ENCODE data around the gene MYO5B. TPM values are rescaled to one million over a fixed set of nuclear protein-coding genes. Genes with fewer than 3 reads are reported as not detected.

Gene MYO5B
- total RNA-seq, 1 donor from 2014 or later = 22.6 TPM

DNA sequence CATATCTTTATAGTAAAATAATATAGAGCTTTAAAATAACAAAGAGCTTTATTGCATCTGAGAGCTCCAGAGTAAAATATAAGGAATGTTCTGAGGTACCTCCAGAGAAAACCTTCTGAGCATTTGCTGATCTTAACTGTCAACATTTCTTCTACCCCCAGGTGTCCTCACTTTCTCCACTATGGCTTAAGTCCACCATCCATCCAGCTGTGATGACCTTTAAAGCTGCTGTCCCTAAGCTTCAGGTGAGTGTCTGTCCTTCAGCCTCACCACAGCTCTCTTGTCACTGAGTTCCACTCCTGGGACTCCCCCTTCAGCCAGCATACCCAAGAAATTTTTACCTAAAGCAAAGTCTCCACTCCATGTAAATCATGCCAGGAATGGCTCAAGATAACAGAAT is 137.9 kb downstream of the MYO5B start:
- intact Hi-C loops (cut with DNase I) = no loop called here
- no peak for DNase-seq (ENCODE audit: extremely low spot score in 2 of 2)
- Histone ChIP-seq H3K27me3 (no peaks in the 10 kb centered on the region), H3K9me3 (no peaks in the 10 kb centered on the region), H3K36me3 (no peaks in the 10 kb centered on the region), H3K4me1 (no peaks in the 10 kb centered on the region), H3K27ac (no peak overlapping the region), H3K4me3 (no peak overlapping the region)
- TF ChIP-seq, protein P1, sequence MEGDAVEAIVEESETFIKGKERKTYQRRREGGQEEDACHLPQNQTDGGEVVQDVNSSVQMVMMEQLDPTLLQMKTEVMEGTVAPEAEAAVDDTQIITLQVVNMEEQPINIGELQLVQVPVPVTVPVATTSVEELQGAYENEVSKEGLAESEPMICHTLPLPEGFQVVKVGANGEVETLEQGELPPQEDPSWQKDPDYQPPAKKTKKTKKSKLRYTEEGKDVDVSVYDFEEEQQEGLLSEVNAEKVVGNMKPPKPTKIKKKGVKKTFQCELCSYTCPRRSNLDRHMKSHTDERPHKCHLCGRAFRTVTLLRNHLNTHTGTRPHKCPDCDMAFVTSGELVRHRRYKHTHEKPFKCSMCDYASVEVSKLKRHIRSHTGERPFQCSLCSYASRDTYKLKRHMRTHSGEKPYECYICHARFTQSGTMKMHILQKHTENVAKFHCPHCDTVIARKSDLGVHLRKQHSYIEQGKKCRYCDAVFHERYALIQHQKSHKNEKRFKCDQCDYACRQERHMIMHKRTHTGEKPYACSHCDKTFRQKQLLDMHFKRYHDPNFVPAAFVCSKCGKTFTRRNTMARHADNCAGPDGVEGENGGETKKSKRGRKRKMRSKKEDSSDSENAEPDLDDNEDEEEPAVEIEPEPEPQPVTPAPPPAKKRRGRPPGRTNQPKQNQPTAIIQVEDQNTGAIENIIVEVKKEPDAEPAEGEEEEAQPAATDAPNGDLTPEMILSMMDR (IDR thresholded peaks at IDR 0.05) = no peak
- TF ChIP-seq POLR2A (IDR thresholded peaks at IDR 0.05) (no peak), POLR2AphosphoS5 (IDR thresholded peaks at IDR 0.05; ENCODE audit: insufficient read depth in 1 of 2, low read depth in 1 of 2) (no peak)

DNA sequence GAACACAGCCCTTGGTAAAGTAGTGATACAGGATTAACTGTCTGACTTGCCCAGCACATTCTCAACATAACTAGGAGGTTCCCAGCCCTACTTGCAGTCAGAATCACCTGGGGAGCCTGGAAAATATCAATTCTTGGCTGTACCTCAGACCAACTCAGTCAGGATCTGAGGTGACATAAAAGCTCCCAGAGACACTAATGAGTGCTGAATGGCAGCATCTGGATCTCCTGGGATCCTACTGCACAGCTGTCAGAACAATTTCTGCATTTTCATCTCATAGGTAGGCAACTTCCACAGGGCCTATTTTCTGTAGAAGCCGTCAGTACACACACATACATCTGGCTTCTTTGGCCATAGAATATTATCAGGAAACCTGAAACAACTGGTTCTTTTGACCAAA is 138.8 kb downstream of the MYO5B start:
- no peak overlapping the region for H3K27ac ChIP-seq
- no peaks in the 10 kb centered on the region for H3K36me3 ChIP-seq
- H3K4me3 ChIP-seq = no peak overlapping the region
- H3K27me3 ChIP-seq = no peaks in the 10 kb centered on the region
- no peaks in the 10 kb centered on the region for H3K4me1 ChIP-seq
- no peaks in the 10 kb centered on the region for H3K9me3 ChIP-seq
- TF ChIP-seq POLR2AphosphoS5 (IDR thresholded peaks at IDR 0.05; ENCODE audit: insufficient read depth in 1 of 2, low read depth in 1 of 2) (no peak), POLR2A (IDR thresholded peaks at IDR 0.05) (no peak)
- TF ChIP-seq, protein P1 (IDR thresholded peaks at IDR 0.05) = no peak
- intact Hi-C loops (cut with DNase I) = no loop called here
- no peak for DNase-seq (ENCODE audit: extremely low spot score in 2 of 2)

DNA sequence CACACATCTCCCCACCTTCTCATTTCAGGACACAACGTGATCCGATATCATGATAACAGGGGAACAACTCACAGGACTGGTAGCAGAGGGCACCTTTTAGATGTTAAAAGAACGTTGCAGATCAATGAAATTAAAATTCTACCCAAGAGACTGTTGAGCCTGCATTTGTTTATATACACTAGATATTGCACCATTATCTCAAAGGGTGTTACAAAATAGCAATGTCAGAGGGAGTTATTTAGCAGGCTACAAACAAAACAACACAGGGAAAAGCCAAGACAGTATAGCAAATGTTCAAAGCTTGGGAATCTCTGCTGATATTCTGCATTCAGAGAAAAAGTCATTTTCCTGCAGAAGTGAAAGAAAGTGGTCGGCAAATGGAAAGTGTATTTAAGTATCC is 139.5 kb downstream of the MYO5B start:
- no peak for DNase-seq (ENCODE audit: extremely low spot score in 2 of 2)
- Histone ChIP-seq H3K4me3 (no peak overlapping the region), H3K36me3 (no peaks in the 10 kb centered on the region), H3K27me3 (no peaks in the 10 kb centered on the region), H3K9me3 (no peaks in the 10 kb centered on the region), H3K4me1 (no peaks in the 10 kb centered on the region), H3K27ac (no peak overlapping the region)
- no peak for TF ChIP-seq POLR2A (IDR thresholded peaks at IDR 0.05)
- TF ChIP-seq, protein P1 (IDR thresholded peaks at IDR 0.05) = no peak
- no peak for TF ChIP-seq POLR2AphosphoS5 (IDR thresholded peaks at IDR 0.05; ENCODE audit: insufficient read depth in 1 of 2, low read depth in 1 of 2)
- intact Hi-C loops (cut with DNase I) = no loop called here

GRCh38 chr18:50053111-50053510 is 141.8 kb downstream of the MYO5B start:
- H3K4me3 ChIP-seq = no peak overlapping the region
- no peaks in the 10 kb centered on the region for H3K27me3 ChIP-seq
- TF ChIP-seq POLR2A (IDR thresholded peaks at IDR 0.05) (no peak), POLR2AphosphoS5 (IDR thresholded peaks at IDR 0.05; ENCODE audit: insufficient read depth in 1 of 2, low read depth in 1 of 2) (no peak)
- TF ChIP-seq, protein P1 (IDR thresholded peaks at IDR 0.05) = no peak
- no peaks in the 10 kb centered on the region for H3K36me3 ChIP-seq
- no peak overlapping the region for H3K27ac ChIP-seq
- intact Hi-C loops (cut with DNase I) = no loop called here
- no peaks in the 10 kb centered on the region for H3K9me3 ChIP-seq
- no peaks in the 10 kb centered on the region for H3K4me1 ChIP-seq
- DNase-seq (ENCODE audit: extremely low spot score in 2 of 2) = no peak

DNA sequence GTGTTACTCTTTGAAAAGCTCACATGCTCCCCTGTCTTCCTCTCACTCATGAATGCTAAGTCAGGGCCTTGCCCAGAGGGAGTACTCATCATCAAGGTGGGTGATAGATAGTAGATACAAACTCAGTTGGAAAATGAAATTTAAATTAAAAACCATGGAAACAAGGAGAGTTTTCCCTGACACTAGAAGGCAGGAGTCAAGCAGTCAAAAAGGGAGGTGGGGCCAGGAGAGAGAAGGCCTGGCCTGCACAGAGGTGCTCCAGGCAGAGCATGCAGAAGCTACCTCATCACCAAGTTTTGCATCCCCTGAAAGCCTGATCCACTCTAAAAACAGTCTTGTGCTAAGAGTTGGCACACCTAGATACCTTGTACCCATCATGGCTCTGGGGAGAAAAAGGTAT is 143.7 kb downstream of the MYO5B start:
- Histone ChIP-seq H3K9me3 (no peaks in the 10 kb centered on the region), H3K4me3 (no peak overlapping the region), H3K36me3 (no peaks in the 10 kb centered on the region), H3K4me1 (no peaks in the 10 kb centered on the region), H3K27ac (no peak overlapping the region), H3K27me3 (no peaks in the 10 kb centered on the region)
- DNase-seq (ENCODE audit: extremely low spot score in 2 of 2) = no peak
- intact Hi-C loops (cut with DNase I) = no loop called here
- TF ChIP-seq, protein P1 (IDR thresholded peaks at IDR 0.05) = no peak
- no peak for TF ChIP-seq POLR2A (IDR thresholded peaks at IDR 0.05)
- no peak for TF ChIP-seq POLR2AphosphoS5 (IDR thresholded peaks at IDR 0.05; ENCODE audit: insufficient read depth in 1 of 2, low read depth in 1 of 2)
